GM21360 (cell line): ENCODE measurements around the gene MYO1C.
"Not testable (repeated sequence)": the region's sequence is repeated elsewhere in the genome, so short reads cannot be mapped to it uniquely, and the experiment has no call there.

Source experiments
- ATAC-seq: cut with Tn5 transposase; IDR thresholded peaks from one replicate; pipeline ENCODE4 v1.9.1; 2021; ENCODE audit warnings: mild to moderate bottlenecking, moderate library complexity; ENCODE audit not compliant: unreplicated experiment

The MYO1C gene

GRCh38 chr17:1469231-1469852, 23.1 kb downstream of the MYO1C start:
- no peak for ATAC-seq

GRCh38 chr17:1467898-1468492, 24.5 kb downstream of the MYO1C start:
- ATAC-seq = no peak

- no peak for ATAC-seq
Measured at GRCh38 chr17:1467258-1467657, 25.2 kb downstream of the MYO1C start.

GRCh38 chr17:1464186-1464585, 28.3 kb downstream of the MYO1C start:
- ATAC-seq = no peak

GRCh38 chr17:1462164-1463112, 30.0 kb downstream of the MYO1C start:
- no peak for ATAC-seq

- no peak for ATAC-seq
Measured at GRCh38 chr17:1461198-1461944, 31.1 kb downstream of the MYO1C start.

- no peak for ATAC-seq
Measured at GRCh38 chr17:1460233-1460632, 32.3 kb downstream of the MYO1C start.

- ATAC-seq = peak; percentile 92
Measured at GRCh38 chr17:1455797-1456599, 36.5 kb downstream of the MYO1C start, which contains the start of gene CRK. Gene CRK (minus strand): TSS chr17:1456232. CDS start chr17:1456117, 115 bp downstream.

GRCh38 chr17:1455291-1455796, 37.1 kb downstream of the MYO1C start:
- ATAC-seq = peak; percentile 24

GRCh38 chr17:1454541-1454940, 37.9 kb downstream of the MYO1C start:
- ATAC-seq = no peak

- not testable (repeated sequence) for ATAC-seq
Measured at GRCh38 chr17:1453694-1454093, 38.8 kb downstream of the MYO1C start.

- ATAC-seq = no peak
Measured at GRCh38 chr17:1452836-1453235, 39.6 kb downstream of the MYO1C start.

- ATAC-seq = not testable (repeated sequence)
Measured at GRCh38 chr17:1450261-1450660, 42.2 kb downstream of the MYO1C start.

GRCh38 chr17:1449412-1449967, 43.0 kb downstream of the MYO1C start:
- no peak for ATAC-seq

- ATAC-seq = no peak
Measured at GRCh38 chr17:1447052-1447451, 45.4 kb downstream of the MYO1C start.

GRCh38 chr17:1446201-1446600, 46.3 kb downstream of the MYO1C start:
- ATAC-seq = no peak

GRCh38 chr17:1445695-1446094, 46.8 kb downstream of the MYO1C start:
- not testable (repeated sequence) for ATAC-seq

GRCh38 chr17:1442721-1443120, 49.8 kb downstream of the MYO1C start:
- ATAC-seq = not testable (repeated sequence)

GRCh38 chr17:1442187-1442586, 50.3 kb downstream of the MYO1C start:
- no peak for ATAC-seq

- ATAC-seq = no peak
Measured at GRCh38 chr17:1440921-1441320, 51.6 kb downstream of the MYO1C start.
